Fibroblast of lung (primary cell): ENCODE data around the gene ESRP2. TPM values are rescaled to one million over a fixed set of nuclear protein-coding genes. Genes with fewer than 3 reads are reported as not detected.

Experiments used
- DNase-seq, 2 donors: peaks; one replicate each; pipeline versions ENCODE4 v3.0.0 to v3.0.0-alpha.2; 2010; ENCODE audit warnings: low read depth in 2 of 2
- H2AFZ ChIP-seq: 2 replicates; pipeline ENCODE4 v1.5.1; 2012; ENCODE audit warnings: low read length, control low read depth, inconsistent platforms
- H3K27ac ChIP-seq: 2 replicates; pipeline ENCODE4 v1.5.1; 2011; ENCODE audit warnings: low read length, control low read depth; ENCODE audit not compliant: insufficient read depth
- H3K27me3 ChIP-seq: 2 replicates; pipeline ENCODE4 v1.5.1; 2011; ENCODE audit warnings: mild to moderate bottlenecking, low read length; ENCODE audit not compliant: control insufficient read depth, insufficient read depth
- H3K36me3 ChIP-seq: 2 replicates; pipeline ENCODE4 v1.5.1; 2011; ENCODE audit warnings: low read length; ENCODE audit not compliant: control insufficient read depth, insufficient read depth
- H3K4me1 ChIP-seq: 2 replicates; pipeline ENCODE4 v1.5.1; 2011; ENCODE audit warnings: low read length; ENCODE audit not compliant: control insufficient read depth, insufficient read depth; ENCODE audit errors: extremely low read depth
- H3K4me2 ChIP-seq: 2 replicates; pipeline ENCODE4 v1.5.1; 2011; ENCODE audit warnings: low read length, control low read depth; ENCODE audit not compliant: insufficient read depth; ENCODE audit errors: extremely low read depth
- H3K4me3 ChIP-seq, 4 experiments: fragments of 200-600 bp in 1 of 4; sonication (generic) in 1 of 4; replicated peaks in 1 of 4; 2 replicates each; pipeline ENCODE4 v1.5.1; 2011 to 2016; ENCODE audit warnings: low read length in 4 of 4, low read depth in 3 of 4, mild to moderate bottlenecking in 3 of 4, control low read depth in 2 of 4, inconsistent platforms in 1 of 4, mixed read lengths in 1 of 4; ENCODE audit not compliant: insufficient read depth in 1 of 4; ENCODE audit errors: control extremely low read depth in 1 of 4
- H3K79me2 ChIP-seq: 2 replicates; pipeline ENCODE4 v1.5.1; 2012; ENCODE audit warnings: mild to moderate bottlenecking, low read length, inconsistent platforms; ENCODE audit not compliant: control insufficient read depth, insufficient read depth
- H3K9ac ChIP-seq: 2 replicates; pipeline ENCODE4 v1.5.1; 2011; ENCODE audit warnings: mild to moderate bottlenecking, low read length, control low read depth; ENCODE audit not compliant: insufficient read depth
- H3K9me3 ChIP-seq: 2 replicates; pipeline ENCODE4 v1.5.1; 2012; ENCODE audit warnings: low read depth, low read length; ENCODE audit not compliant: control insufficient read depth, insufficient read depth
- H4K20me1 ChIP-seq: 2 replicates; pipeline ENCODE4 v1.5.1; 2011; ENCODE audit warnings: low read length; ENCODE audit not compliant: control insufficient read depth, insufficient read depth; ENCODE audit errors: extremely low read depth
- CTCF ChIP-seq, 2 donors: IDR thresholded peaks in 1 of 2; conservative IDR thresholded peaks in 1 of 2; 1 replicate in 1 of 2; 2 replicates in 1 of 2; pipeline ENCODE4 v1.5.1; 2011 to 2012; ENCODE audit warnings: low read length in 2 of 2, control low read depth in 1 of 2, inconsistent platforms in 1 of 2, low read depth in 1 of 2, mild to moderate bottlenecking in 1 of 2
- EZH2 ChIP-seq: IDR thresholded peaks from 2 replicates; pipeline ENCODE4 v1.5.1; 2012; ENCODE audit warnings: low read length, control low read depth, mild to moderate bottlenecking; ENCODE audit errors: missing control alignments
- polyA plus RNA-seq, 2 donors: library from polyadenylated mRNA; depleted of rRNA in 1 of 2; stranded (reverse) in 1 of 2; unstranded in 1 of 2; fragments of >200 nt; gene quantifications; 2 replicates each; pipeline ENCODE4 v1.2.1, GENCODE V29; 2011 to 2012; ENCODE audit warnings: missing spikeins in 1 of 2
- total RNA-seq: library from RNA; depleted of rRNA; stranded (reverse); fragments of >200 nt; gene quantifications from 2 replicates; pipeline ENCODE4 v1.2.1, GENCODE V29; 2014

The ESRP2 gene
- total and polyA plus RNA-seq, 2 donors (not counting 1 experiment from before 2014, with no cell fraction given) = 0.08 to 0.17 TPM

GRCh38 chr16:68242926-68243858, 7.3 kb upstream of the ESRP2 start:
- Histone ChIP-seq H3K9ac (no peak overlapping the region), H3K4me1 (peaks cover 7% of the 10 kb centered on the region), H3K36me3 (no peaks in the 10 kb centered on the region), H3K9me3 (no peaks in the 10 kb centered on the region), H2AFZ (no peak overlapping the region), H4K20me1 (no peaks in the 10 kb centered on the region), H3K4me2 (no peak overlapping the region), H3K79me2 (peaks cover 8% of the 10 kb centered on the region), H3K4me3 (no peak overlapping the region), H3K27ac (no peak overlapping the region), H3K27me3 (no peaks in the 10 kb centered on the region)
- TF ChIP-seq CTCF (conservative IDR thresholded peaks at IDR 0.05 in 1 of 2, IDR thresholded peaks at IDR 0.05 in 1 of 2; ENCODE audit: low read depth in 1 of 2, low read length in 2 of 2) = no peak
- no peak for TF ChIP-seq EZH2
- DNase-seq = no peak

GRCh38 chr16:68242085-68242484, 6.2 kb upstream of the ESRP2 start:
- H3K4me3 ChIP-seq = no peak overlapping the region
- H3K9me3 ChIP-seq = no peaks in the 10 kb centered on the region
- H3K36me3 ChIP-seq = no peaks in the 10 kb centered on the region
- TF ChIP-seq CTCF (conservative IDR thresholded peaks at IDR 0.05 in 1 of 2, IDR thresholded peaks at IDR 0.05 in 1 of 2; ENCODE audit: low read depth in 1 of 2, low read length in 2 of 2) (no peak), EZH2 (no peak)
- H3K9ac ChIP-seq = no peak overlapping the region
- no peak for DNase-seq
- no peak overlapping the region for H2AFZ ChIP-seq
- H3K4me1 ChIP-seq = peaks cover 8% of the 10 kb centered on the region
- H3K4me2 ChIP-seq = no peak overlapping the region
- H3K27me3 ChIP-seq = no peaks in the 10 kb centered on the region
- peaks cover 8% of the 10 kb centered on the region for H3K79me2 ChIP-seq
- H3K27ac ChIP-seq = no peak overlapping the region
- no peaks in the 10 kb centered on the region for H4K20me1 ChIP-seq

GRCh38 chr16:68238029-68238345, 2.1 kb upstream of the ESRP2 start:
- Histone ChIP-seq H3K9ac (peak overlapping the region; percentile 73), H3K4me1 (peaks cover 9% of the 10 kb centered on the region), H3K36me3 (no peaks in the 10 kb centered on the region), H3K79me2 (no peaks in the 10 kb centered on the region), H3K27me3 (no peaks in the 10 kb centered on the region), H2AFZ (peak overlapping the region; percentile 95), H3K4me3 (peak overlapping the region; percentile 52 to 69 (median 61)), H3K27ac (peak overlapping the region; percentile 96), H3K9me3 (no peaks in the 10 kb centered on the region), H3K4me2 (peak overlapping the region; percentile 88), H4K20me1 (no peaks in the 10 kb centered on the region)
- no peak for TF ChIP-seq CTCF (conservative IDR thresholded peaks at IDR 0.05 in 1 of 2, IDR thresholded peaks at IDR 0.05 in 1 of 2; ENCODE audit: low read depth in 1 of 2, low read length in 2 of 2)
- no peak for TF ChIP-seq EZH2
- DNase-seq = no peak
